NCI-H69 (cell line): ENCODE measurements around the gene CHKA.

Experiments
- DNase-seq: peaks from one replicate; lab custom pipeline; 2025; lab: John Stamatoyannopoulos, UW

Gene CHKA

GRCh38 chr11:68032997-68033707, 88.0 kb downstream of the CHKA start:
- no peak for DNase-seq

- DNase-seq = no peak
Observed at GRCh38 chr11:68032003-68032402, 89.2 kb downstream of the CHKA start.

GRCh38 chr11:68031144-68031464, 90.1 kb downstream of the CHKA start:
- DNase-seq = no peak

GRCh38 chr11:68030318-68031143, 90.7 kb downstream of the CHKA start, which contains the start of gene NDUFS8:
NDUFS8 (plus strand) TSS chr11:68030681; CDS start chr11:68032152, 1,471 bp downstream.
- peak; percentile 99 for DNase-seq

GRCh38 chr11:68028802-68029545, 92.2 kb downstream of the CHKA start:
- no peak for DNase-seq

GRCh38 chr11:68027667-68028066, 93.5 kb downstream of the CHKA start:
- DNase-seq = no peak

- no peak for DNase-seq
Observed at GRCh38 chr11:68026391-68027105, 94.6 kb downstream of the CHKA start.

- no peak for DNase-seq
Observed at GRCh38 chr11:68025047-68025446, 96.1 kb downstream of the CHKA start.

GRCh38 chr11:68024508-68024907, 96.7 kb downstream of the CHKA start:
- no peak for DNase-seq

- no peak for DNase-seq
Observed at GRCh38 chr11:68022531-68022930, 98.7 kb downstream of the CHKA start.

- DNase-seq = peak; percentile 23
Observed at GRCh38 chr11:68021167-68021787, 99.9 kb downstream of the CHKA start.

GRCh38 chr11:68020575-68020974, 100.6 kb downstream of the CHKA start:
- peak; percentile 37 for DNase-seq

GRCh38 chr11:68019486-68019885, 101.7 kb downstream of the CHKA start:
- no peak for DNase-seq

GRCh38 chr11:68018730-68019190, 102.4 kb downstream of the CHKA start:
- DNase-seq = no peak

GRCh38 chr11:68017980-68018729, 103.0 kb downstream of the CHKA start:
- DNase-seq = no peak

GRCh38 chr11:68016904-68017817, 104.0 kb downstream of the CHKA start:
- peak; percentile 47 for DNase-seq

- DNase-seq = peak; percentile 47
Observed at GRCh38 chr11:68016161-68016903, 104.9 kb downstream of the CHKA start.

GRCh38 chr11:68015467-68015866, 105.7 kb downstream of the CHKA start:
- no peak for DNase-seq

GRCh38 chr11:68014947-68015447, 106.2 kb downstream of the CHKA start:
- DNase-seq = no peak
